Inflammatory macrophage treated with lipopolysaccharide for 4 hours (primary cell): ENCODE results near the gene PEF1.

Source experiments
- DNase-seq: peaks from one replicate; pipeline ENCODE4 v3.0.0-alpha.2; 2020

PEF1 gene

GRCh38 chr1:31670593-31670964 is 25.9 kb upstream of the PEF1 start:
- no peak for DNase-seq

DNA sequence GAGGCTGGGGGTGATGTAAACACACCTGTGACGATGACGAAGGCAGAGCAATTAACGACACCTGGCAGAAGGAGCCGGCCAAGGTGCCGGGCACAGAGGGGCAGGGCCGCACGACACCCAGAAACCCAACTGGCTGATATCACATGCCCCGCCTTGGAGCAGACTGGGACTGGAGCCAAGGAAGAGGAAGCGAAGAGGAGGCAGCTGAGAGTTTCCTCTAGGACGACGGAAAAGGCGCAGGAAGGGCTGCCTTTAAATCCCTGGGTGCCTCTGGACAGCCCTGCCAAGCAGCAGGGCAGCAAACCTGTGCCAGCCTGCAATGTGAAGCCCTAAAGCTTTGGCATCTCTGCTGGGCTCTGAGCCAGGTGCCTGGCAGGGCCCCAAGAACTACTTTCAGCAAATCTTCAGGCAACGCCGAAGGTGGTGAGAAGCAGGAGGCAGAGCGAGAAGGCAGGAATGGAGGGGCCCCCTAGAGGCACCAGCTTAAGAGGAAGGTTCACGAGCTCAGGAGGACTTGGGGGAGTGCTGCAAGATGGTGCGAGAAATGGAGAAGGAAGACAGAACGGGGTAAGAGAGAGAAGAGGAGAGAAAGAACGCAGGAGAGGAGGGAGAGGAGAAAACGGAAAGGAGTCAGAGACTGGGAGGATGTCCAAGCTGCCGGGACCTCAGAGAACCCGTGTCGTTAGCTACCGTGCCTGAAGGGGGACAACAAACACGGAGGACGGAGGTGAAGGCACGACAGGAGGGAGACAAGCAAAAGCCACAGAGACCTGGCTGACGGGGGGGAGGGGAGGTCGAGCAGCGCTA is 25.3 kb upstream of the PEF1 start:
- DNase-seq = peak; percentile 28

DNA sequence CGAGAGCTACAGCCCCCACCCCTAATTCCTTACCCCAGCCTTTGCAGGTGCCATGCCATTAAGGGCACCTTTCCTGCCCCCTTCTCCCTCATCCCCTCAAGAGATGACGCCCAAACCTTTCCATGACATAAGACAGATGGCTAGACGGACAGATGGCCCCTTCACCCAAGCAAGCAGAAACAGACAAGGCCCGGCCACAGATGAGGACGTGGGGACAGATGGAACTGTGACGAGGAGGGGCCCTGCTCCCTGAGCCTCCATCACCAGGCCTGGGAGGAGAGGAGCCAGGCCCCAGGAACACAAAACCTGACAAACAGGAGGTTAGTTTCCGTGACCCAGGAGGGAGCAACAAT is 24.7 kb upstream of the PEF1 start:
- DNase-seq = no peak

- no peak for DNase-seq
Measured at GRCh38 chr1:31668303-31668883, 23.7 kb upstream of the PEF1 start.

DNA sequence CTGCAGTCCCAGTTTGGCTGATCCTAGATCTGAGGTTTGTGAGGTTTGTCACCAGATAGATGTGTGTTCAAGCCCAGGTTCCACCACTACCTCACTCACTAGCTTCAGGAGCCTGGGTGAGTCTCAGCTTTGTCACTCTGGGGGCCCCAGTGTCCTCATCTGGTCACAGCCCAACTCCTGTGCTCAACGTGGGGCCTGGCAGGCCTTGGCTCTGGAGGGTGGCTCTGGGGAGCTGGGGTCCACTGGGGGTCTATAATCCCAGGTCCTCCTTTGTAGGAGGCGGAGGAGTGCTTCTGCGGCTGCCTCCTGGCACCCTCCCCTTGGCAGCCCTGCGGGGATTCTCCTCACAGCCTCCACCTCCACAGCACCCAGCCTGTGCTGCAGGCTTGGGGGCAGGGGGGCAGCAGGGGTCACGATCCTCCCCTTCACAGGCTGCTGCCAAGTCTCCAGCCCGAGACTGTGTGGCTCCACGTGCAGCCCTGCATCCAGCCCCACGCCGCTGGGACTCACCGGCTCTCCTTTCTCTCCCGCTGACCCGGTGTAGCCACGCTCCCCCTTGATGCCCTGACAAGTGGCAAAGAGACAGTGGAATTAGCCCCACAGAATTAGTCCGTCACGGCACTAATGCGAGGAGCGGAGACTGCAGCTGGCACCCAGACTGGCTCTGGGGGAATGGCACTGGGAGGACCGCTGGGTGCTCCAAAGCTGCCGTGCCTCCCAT is 22.5 kb upstream of the PEF1 start:
- no peak for DNase-seq

DNA sequence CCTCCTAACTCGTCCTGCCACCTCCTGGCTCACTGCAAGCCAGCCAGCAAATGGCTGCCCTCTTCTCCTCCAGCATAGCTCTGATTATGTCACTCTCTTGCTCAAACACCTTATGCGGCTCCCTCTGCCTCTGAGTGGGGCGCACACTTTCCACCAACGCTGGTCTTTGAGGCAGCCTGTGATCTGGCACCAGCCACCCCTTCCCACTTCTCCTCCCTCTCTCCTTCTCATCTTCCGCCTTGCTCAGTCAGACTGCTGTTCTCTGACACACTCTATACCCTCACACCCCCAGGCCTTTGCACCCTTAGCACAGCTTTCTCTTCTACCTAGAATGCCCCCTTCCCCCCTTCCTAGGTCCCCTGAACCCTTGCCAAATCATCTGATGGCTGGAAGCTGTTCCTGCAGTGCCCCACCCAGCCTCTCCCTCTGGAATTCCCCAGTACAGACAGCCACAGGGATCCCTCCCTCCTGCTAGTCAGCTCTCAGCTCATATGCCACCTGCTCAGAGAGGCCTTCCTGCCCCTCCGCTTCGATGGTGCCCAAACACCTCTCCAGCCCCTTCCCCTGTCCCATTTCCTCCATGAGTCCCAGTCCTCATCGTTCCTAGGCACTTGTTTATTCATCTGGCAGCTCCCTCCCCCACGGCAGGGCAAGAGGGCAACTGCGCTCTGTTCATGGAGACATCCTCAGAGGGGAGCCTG is 21.7 kb upstream of the PEF1 start:
- no peak for DNase-seq

DNA sequence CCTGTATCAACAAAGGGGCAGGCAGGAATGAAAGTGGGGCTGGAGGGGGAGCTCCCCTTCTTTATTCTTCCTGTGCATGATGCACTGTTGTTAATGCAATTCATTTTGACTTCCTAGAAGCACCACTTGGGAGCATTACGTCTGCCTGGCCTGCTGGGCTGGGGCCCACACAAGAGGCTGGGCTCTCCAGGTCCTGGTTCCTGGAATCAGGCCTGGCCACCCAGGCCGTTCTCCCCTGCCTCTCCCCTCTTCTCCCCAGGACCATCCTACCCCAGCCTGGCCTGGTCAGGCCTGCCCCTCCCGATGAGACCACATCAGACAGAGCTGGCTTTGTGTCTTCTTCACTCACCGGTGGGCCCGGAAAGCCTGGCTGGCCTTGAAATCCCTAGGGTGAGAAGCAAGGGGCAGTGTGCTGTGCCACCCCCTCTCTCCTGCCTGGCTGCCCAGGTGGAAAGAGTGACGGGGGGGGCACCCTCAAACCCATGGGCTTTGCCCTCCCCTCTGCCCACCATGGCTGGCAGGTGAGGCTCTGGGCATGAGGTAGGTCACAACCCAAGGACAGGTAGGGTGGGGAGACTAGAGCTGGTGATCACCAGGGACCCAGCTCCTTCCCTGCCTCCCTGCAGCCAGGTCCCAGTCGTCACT is 20.7 kb upstream of the PEF1 start:
- DNase-seq = no peak

DNA sequence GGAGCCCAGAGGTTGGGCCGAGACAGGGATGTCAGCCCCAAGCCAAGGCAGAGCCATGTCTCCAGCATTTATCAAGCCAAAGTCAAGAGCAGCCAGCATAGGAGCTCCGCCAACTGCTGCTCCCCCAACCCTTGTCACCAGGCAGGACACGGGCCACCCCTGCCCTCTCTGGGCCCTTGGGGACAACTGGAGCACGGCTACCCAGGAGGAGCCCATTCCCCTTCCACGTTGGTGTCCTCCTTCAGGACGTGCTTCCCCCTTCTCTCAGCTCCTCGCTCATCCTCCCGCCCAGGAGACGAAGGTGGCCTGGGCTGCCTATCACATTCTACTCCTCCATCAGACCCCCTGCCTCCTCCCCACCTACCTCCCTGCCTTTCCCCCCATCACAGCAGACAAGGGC is 19.9 kb upstream of the PEF1 start:
- no peak for DNase-seq

GRCh38 chr1:31663622-31664452 is 19.2 kb upstream of the PEF1 start:
- peak; percentile 45 for DNase-seq

- no peak for DNase-seq
Measured at GRCh38 chr1:31662463-31662862, 17.8 kb upstream of the PEF1 start.

- DNase-seq = no peak
Measured at GRCh38 chr1:31661856-31662255, 17.2 kb upstream of the PEF1 start.

- no peak for DNase-seq
Measured at GRCh38 chr1:31660871-31661455, 16.3 kb upstream of the PEF1 start.

DNA sequence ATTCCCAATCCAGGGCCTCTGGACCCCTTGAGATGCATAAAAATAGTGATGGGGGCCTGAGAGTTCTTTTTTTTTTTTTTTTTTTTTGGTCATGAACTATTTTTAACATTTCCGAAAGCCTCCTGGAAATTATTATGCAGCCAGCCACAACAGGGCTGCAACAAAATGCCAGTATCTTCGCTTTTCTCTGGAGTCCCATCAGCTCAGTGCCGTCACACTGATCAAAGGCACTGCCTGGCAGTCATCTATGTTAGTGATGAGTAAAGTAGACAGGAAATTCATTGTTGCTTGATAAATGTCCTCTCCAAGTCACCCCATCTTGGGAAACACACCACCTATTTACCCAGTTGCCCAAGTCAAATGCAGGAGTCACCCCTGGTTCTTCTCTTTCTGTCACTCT is 15.2 kb upstream of the PEF1 start:
- no peak for DNase-seq

DNA sequence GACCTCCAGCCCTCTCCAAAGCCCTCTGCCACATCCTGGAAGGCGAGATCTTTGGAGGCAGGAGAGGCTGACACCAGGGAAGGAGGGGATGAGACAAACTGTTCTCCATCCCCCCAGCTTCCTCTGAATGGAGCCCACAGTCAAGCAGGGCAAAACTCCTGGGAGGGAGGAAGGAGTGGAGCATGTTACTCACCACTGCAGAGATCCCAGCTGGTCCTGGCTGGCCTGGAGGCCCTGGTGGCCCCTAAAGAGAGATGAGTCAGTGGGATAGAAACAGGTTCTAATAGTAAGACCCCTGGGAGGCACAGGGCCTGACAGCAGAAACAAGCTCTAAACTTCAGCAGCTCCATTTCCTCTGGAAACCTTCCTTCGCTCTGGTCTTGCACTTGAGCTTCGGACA is 14.0 kb upstream of the PEF1 start:
- no peak for DNase-seq

DNA sequence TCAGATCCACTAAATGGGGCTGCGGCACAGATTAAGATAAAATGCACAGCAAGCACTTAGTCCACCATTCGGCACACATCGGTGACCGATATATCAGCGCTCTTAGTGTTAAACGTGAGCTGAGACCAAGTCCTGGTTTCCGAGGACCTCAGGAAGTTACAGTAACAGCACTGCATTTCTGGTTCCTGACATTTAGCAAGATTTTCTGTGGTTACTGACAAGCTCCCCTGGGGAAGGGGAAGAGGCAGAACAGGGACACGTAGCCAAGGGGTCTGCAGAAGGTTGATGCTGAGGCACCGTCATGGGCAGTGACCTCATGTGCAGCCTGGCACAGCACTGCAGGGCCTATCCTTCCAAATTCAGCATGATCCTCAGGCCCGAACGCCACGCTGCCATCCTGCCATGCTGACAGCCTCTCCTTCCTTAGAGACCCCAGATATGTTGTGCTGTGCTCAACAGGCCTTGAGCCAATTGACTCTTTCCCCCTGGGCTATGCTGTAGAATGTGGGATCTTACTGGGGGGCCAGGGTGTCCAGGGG is 13.4 kb upstream of the PEF1 start:
- no peak for DNase-seq

DNA sequence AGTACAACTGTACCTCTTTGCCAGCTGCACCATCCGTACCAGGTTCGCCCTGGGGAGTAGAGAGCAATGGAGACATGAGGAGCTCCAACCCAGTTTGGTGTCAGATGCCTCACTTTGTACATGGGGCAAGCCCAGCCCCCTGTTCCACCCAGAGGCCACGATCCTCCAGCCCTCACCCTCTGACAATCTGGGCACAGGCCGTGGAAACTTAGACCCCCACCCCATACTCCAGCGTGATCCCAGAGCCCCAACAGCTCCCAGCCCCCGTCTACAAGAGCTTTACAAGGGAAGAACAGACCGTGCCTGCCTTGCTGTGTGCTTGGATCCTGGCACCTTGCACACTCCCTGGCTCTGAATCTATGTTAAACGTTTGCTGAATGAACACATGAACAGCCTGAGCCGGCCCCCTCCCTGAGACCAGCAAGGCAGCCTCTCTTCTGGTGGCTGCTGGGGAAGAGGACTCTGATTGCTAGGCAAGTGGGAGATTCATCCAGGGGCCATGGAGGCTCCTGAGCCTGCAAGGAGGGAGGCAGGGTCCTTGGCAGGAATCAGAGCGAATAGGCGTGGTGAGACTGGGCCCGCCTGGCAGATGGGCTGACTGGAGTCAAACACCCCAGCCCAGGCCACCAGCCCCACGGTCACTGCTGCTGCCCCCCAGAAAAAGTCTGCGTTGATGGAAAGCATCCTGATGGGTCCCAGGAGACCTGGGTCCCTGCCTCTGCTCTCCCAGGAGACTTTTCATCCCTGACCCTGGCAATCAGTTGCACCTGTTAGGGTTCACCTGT is 12.5 kb upstream of the PEF1 start:
- DNase-seq = no peak

- DNase-seq = no peak
Measured at GRCh38 chr1:31655756-31656155, 11.1 kb upstream of the PEF1 start.

- no peak for DNase-seq
Measured at GRCh38 chr1:31655104-31655503, 10.4 kb upstream of the PEF1 start.

DNA sequence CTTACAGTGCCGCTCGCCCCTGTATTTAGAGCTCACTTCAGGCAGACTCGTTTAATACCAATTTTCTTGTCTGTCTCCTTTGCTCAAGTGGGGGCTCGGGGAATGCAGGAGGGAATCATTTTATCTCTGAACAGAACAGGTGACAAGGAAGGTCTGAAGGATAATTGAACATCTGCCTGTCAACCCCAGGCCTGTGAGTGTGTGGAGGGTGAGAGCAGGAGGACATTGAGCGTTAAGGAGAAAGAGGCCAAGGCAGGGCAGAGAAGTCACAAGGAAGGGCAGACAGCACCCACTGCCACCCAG is 9.7 kb upstream of the PEF1 start:
- no peak for DNase-seq

DNA sequence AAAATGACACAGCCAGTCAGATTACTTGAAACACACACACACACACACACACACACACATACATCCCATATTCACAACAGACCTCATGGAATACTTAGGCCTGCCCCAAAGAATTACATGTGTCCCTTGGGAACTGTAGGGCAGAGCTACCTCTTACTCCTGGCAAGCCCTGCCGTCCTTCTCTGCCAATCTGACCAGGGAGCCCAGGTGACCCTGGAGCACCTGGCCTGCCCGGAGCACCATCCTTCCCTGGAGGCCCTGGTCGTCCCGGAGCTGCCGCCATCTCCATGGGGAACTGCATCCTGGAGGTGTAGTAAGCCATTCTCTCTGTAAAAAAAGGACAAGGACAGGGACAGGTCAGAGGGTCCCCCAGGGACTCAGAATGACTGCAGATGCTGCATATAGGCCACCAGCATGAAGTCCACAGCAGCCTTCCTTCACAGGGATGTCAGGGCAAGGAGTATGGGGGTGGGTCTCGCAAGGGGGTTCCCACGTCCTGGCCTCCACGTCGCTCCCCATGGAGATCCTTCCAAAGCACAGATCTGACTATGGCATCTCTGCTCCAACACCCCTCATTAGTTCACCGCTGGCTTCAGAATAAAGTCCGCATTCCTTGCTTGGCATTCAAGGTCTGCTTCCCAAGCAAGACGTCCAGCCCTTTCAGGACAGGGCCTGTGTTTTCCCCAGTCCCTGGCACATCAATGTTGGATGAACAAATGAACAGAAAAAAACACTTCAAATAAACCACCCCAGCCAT is 9.2 kb upstream of the PEF1 start:
- DNase-seq = no peak
